GM12878 (cell line): ENCODE results near the gene DENND1A. TPM values are rescaled to one million over a fixed set of nuclear protein-coding genes. Genes with fewer than 3 reads are reported as not detected.

ENCODE experiments used
- ATF7 ChIP-seq: fragments of 450-650 bp; IDR thresholded peaks from 2 replicates; pipeline ENCODE4 v1.6.1; 2016; ENCODE audit warnings: low read depth, mild to moderate bottlenecking
- BMI1 ChIP-seq: fragments of 450-650 bp; IDR thresholded peaks from 2 replicates; pipeline ENCODE4 v1.6.1; 2016; ENCODE audit warnings: mild to moderate bottlenecking, moderate library complexity, borderline replicate concordance
- CEBPB ChIP-seq, 2 experiments: fragments of 150-350 bp in 1 of 2; IDR thresholded peaks; 2 replicates each; pipeline ENCODE4 v1.6.1; 2012 to 2014; ENCODE audit warnings: low read depth in 2 of 2, low read length in 2 of 2, borderline replicate concordance in 1 of 2, inconsistent platforms in 1 of 2
- CHD2 ChIP-seq: IDR thresholded peaks from 2 replicates; pipeline ENCODE4 v1.6.1; 2011; ENCODE audit warnings: low read depth, low read length, improper control_type of control experiment, borderline replicate concordance
- CREM ChIP-seq: IDR thresholded peaks from 2 replicates; pipeline ENCODE4 v1.6.1; 2014; ENCODE audit warnings: antibody characterized with exemption, low read depth
- IKZF1 ChIP-seq: fragments of 450-650 bp; conservative IDR thresholded peaks from 2 replicates; pipeline ENCODE4 v1.6.1; 2017; ENCODE audit warnings: antibody characterized with exemption, mild to moderate bottlenecking
- MEF2B ChIP-seq: fragments of 450-650 bp; IDR thresholded peaks from 2 replicates; pipeline ENCODE4 v1.6.1; 2018; ENCODE audit warnings: mild to moderate bottlenecking, moderate library complexity; ENCODE audit not compliant: partially characterized antibody, poor library complexity, severe bottlenecking
- MTA3 ChIP-seq: IDR thresholded peaks from 2 replicates; pipeline ENCODE4 v1.6.1; 2012; ENCODE audit warnings: low read length, inconsistent platforms, borderline replicate concordance
- NFIC ChIP-seq: IDR thresholded peaks from 2 replicates; pipeline ENCODE4 v1.6.1; 2012; ENCODE audit warnings: low read depth, mild to moderate bottlenecking, inconsistent platforms, low read length, moderate library complexity
- RAD21 ChIP-seq: IDR thresholded peaks from 2 replicates; pipeline ENCODE4 v1.6.1; 2011; ENCODE audit warnings: mild to moderate bottlenecking, low read depth, low read length, moderate library complexity; ENCODE audit not compliant: insufficient read depth
- RAD51 ChIP-seq: fragments of 450-650 bp; IDR thresholded peaks from 2 replicates; pipeline ENCODE4 v1.6.1; 2016; ENCODE audit warnings: moderate library complexity, mild to moderate bottlenecking, inconsistent platforms
- RUNX3 ChIP-seq: IDR thresholded peaks from 2 replicates; pipeline ENCODE4 v1.6.1; 2012; ENCODE audit warnings: low read length, inconsistent platforms
- SRF ChIP-seq, 2 experiments: IDR thresholded peaks; 2 replicates each; pipeline ENCODE4 v1.6.1; 2011; ENCODE audit warnings: low read depth in 2 of 2, low read length in 2 of 2, mild to moderate bottlenecking in 1 of 2, moderate library complexity in 1 of 2
- STAT3 ChIP-seq: IDR thresholded peaks from 2 replicates; pipeline ENCODE4 v1.6.1; 2011; ENCODE audit warnings: low read depth, low read length, improper control_type of control experiment
- TBL1XR1 ChIP-seq: IDR thresholded peaks from 2 replicates; pipeline ENCODE4 v1.6.1; 2012; ENCODE audit warnings: low read depth, low read length, improper control_type of control experiment
- TCF12 ChIP-seq: IDR thresholded peaks from 2 replicates; pipeline ENCODE4 v1.6.1; 2011; ENCODE audit warnings: low read depth, mild to moderate bottlenecking, low read length
- TCF3 ChIP-seq: IDR thresholded peaks from 2 replicates; pipeline ENCODE4 v1.6.1; 2012; ENCODE audit warnings: low read depth, mild to moderate bottlenecking, low read length, borderline replicate concordance; ENCODE audit not compliant: insufficient read depth
- WRNIP1 ChIP-seq: IDR thresholded peaks from 2 replicates; pipeline ENCODE4 v1.6.1; 2011; ENCODE audit warnings: low read depth, low read length, improper control_type of control experiment, borderline replicate concordance
- YBX1 ChIP-seq: fragments of 450-650 bp; IDR thresholded peaks from 2 replicates; pipeline ENCODE4 v1.6.1; 2016; ENCODE audit warnings: antibody characterized with exemption
- YY1 ChIP-seq: IDR thresholded peaks from 2 replicates; pipeline ENCODE4 v1.6.1; 2011; ENCODE audit warnings: low read depth, mild to moderate bottlenecking, low read length
- ZBED1 ChIP-seq: IDR thresholded peaks from 2 replicates; pipeline ENCODE4 v1.6.1; 2016; ENCODE audit warnings: borderline replicate concordance
- ZNF217 ChIP-seq: fragments of 450-650 bp; IDR thresholded peaks from 2 replicates; pipeline ENCODE4 v1.6.1; 2017; ENCODE audit warnings: antibody characterized with exemption, mild to moderate bottlenecking
- ZNF24 ChIP-seq: fragments of 450-650 bp; IDR thresholded peaks from 2 replicates; pipeline ENCODE4 v1.6.1; 2017; ENCODE audit warnings: antibody characterized with exemption, mild to moderate bottlenecking
- ZNF622 ChIP-seq: fragments of 450-650 bp; IDR thresholded peaks from 2 replicates; pipeline ENCODE4 v1.6.1; 2017; ENCODE audit warnings: mild to moderate bottlenecking, inconsistent platforms
- ZSCAN29 ChIP-seq: fragments of 450-650 bp; IDR thresholded peaks from 2 replicates; pipeline ENCODE4 v1.6.1; 2017; ENCODE audit warnings: mild to moderate bottlenecking, moderate library complexity
- polyA plus RNA-seq, 11 experiments: library from polyadenylated mRNA; depleted of rRNA in 4 of 11; unstranded in 6 of 11; stranded (reverse) in 5 of 11; fragments of >200 nt; fragmentation: Nextera tagmentation in 4 of 11; fragmentation: Illumina TruSeq in 1 of 11; extraction: Ambion mirVana in 4 of 11; extraction: Trizol in 1 of 11; gene quantifications; 1 replicate in 1 of 11; 2 replicates in 10 of 11; pipeline versions ENCODE4 v1.2.1 to v1.2.3, GENCODE V29; 2011 to 2016; ENCODE audit warnings: inconsistent platforms in 2 of 11, missing spikeins in 2 of 11, low read depth in 1 of 11
- total RNA-seq, 4 experiments: library from RNA; depleted of rRNA in 3 of 4; stranded (reverse); fragments of >200 nt in 3 of 4; fragmentation: Illumina TruSeq in 1 of 4; extraction: Trizol in 1 of 4; gene quantifications; 2 replicates each; pipeline versions ENCODE4 v1.2.1 to v1.2.3, GENCODE V29; 2013 to 2021
- TF ChIP-seq, protein P1 (sequence below): fragments of 450-650 bp; IDR thresholded peaks from 2 replicates; pipeline ENCODE4 v1.6.1; 2017; ENCODE audit warnings: low read depth, mild to moderate bottlenecking, moderate library complexity
- TF ChIP-seq, protein P2 (sequence below): fragments of 450-650 bp; IDR thresholded peaks from 2 replicates; pipeline ENCODE4 v1.6.1; 2017; ENCODE audit warnings: mild to moderate bottlenecking, low read depth, inconsistent platforms; ENCODE audit not compliant: poor library complexity, severe bottlenecking
- TF ChIP-seq, protein P3 (sequence below): IDR thresholded peaks from 2 replicates; pipeline ENCODE4 v1.6.1; 2012; ENCODE audit warnings: low read depth, low read length, improper control_type of control experiment

The DENND1A gene
- total and polyA plus RNA-seq, 10 of the 15 experiments (the other 5 are each of a cell fraction or from before 2014, with no cell fraction given), result 14.1 to 48.6 (median 35.2) TPM

DNA sequence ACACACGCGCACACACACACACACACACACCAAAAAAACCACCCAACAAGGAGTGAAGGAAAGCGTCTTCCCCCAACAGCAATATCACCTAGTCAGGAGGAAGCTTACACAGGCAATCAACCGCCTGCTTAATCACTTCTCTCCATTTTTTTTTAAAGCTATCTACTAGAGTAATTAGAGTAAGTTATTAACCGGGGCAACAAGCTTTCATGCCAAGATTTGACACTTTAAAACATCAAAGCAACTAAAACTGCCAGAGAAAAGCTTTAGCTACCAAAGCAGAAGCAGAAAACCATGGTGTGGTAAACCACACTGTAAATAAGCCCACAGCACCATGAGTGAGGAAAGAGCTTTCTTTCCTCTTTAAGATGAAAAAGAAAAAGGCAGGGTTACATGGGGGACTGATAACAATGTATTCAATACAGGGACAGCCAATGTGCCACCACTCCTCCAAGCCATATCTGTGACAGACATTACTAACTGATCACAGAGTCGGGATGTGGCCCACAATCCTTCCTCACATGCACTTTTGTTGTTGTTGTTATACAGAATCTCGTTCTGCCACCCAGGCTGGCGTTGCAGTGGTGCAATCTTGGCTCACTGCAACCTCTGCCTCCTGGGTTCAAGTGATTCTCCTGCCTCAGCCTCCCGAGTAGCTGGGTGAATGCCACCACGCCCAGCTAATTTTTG lies 291.8 kb downstream of the DENND1A start (continued):
- no peak for TF ChIP-seq RAD21
- peak; percentile 70; the same call in 1 of the 2 replicates for TF ChIP-seq MTA3
- 0 out of 2 replicates have a peak, but pooled peaks have one; percentile 75 for TF ChIP-seq ZNF217
- 0 out of 2 replicates have a peak, but pooled peaks have one; percentile 51 for TF ChIP-seq ZNF24
- TF ChIP-seq TCF12, result no peak
- TF ChIP-seq ZSCAN29, result peak; percentile 75; the same call in 1 of the 2 replicates
- no peak for TF ChIP-seq ZNF622
- peak; percentile 73 for TF ChIP-seq RAD51
- TF ChIP-seq, protein P1, sequence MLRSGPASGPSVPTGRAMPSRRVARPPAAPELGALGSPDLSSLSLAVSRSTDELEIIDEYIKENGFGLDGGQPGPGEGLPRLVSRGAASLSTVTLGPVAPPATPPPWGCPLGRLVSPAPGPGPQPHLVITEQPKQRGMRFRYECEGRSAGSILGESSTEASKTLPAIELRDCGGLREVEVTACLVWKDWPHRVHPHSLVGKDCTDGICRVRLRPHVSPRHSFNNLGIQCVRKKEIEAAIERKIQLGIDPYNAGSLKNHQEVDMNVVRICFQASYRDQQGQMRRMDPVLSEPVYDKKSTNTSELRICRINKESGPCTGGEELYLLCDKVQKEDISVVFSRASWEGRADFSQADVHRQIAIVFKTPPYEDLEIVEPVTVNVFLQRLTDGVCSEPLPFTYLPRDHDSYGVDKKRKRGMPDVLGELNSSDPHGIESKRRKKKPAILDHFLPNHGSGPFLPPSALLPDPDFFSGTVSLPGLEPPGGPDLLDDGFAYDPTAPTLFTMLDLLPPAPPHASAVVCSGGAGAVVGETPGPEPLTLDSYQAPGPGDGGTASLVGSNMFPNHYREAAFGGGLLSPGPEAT, result peak; percentile 81; the same call in 1 of the 2 replicates
- TF ChIP-seq CHD2, result peak; percentile 57; the same call in 1 of the 2 replicates
- 0 out of 2 replicates have a peak, but pooled peaks have one; percentile 33 for TF ChIP-seq YY1
- TF ChIP-seq TCF3, result no peak
- TF ChIP-seq ATF7, result peak; percentile 81
- TF ChIP-seq, protein P2, sequence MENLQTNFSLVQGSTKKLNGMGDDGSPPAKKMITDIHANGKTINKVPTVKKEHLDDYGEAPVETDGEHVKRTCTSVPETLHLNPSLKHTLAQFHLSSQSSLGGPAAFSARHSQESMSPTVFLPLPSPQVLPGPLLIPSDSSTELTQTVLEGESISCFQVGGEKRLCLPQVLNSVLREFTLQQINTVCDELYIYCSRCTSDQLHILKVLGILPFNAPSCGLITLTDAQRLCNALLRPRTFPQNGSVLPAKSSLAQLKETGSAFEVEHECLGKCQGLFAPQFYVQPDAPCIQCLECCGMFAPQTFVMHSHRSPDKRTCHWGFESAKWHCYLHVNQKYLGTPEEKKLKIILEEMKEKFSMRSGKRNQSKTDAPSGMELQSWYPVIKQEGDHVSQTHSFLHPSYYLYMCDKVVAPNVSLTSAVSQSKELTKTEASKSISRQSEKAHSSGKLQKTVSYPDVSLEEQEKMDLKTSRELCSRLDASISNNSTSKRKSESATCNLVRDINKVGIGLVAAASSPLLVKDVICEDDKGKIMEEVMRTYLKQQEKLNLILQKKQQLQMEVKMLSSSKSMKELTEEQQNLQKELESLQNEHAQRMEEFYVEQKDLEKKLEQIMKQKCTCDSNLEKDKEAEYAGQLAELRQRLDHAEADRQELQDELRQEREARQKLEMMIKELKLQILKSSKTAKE, result peak; percentile 91
- TF ChIP-seq CREM, result no peak
- TF ChIP-seq SRF (IDR thresholded peaks at IDR 0.05; ENCODE audit: low read depth in 2 of 2, low read length in 2 of 2), result peak in 1 of 2 experiments; percentile 85; a peak in 2 of 4 replicates
- TF ChIP-seq MEF2B, result peak; percentile 78
- no peak for TF ChIP-seq ZBED1
- TF ChIP-seq NFIC, result 0 out of 2 replicates have a peak, but pooled peaks have one; percentile 31
- TF ChIP-seq, protein P3, sequence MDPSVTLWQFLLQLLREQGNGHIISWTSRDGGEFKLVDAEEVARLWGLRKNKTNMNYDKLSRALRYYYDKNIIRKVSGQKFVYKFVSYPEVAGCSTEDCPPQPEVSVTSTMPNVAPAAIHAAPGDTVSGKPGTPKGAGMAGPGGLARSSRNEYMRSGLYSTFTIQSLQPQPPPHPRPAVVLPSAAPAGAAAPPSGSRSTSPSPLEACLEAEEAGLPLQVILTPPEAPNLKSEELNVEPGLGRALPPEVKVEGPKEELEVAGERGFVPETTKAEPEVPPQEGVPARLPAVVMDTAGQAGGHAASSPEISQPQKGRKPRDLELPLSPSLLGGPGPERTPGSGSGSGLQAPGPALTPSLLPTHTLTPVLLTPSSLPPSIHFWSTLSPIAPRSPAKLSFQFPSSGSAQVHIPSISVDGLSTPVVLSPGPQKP, result no peak
- TF ChIP-seq YBX1, result no peak
- TF ChIP-seq CEBPB (IDR thresholded peaks at IDR 0.05; ENCODE audit: borderline replicate concordance in 1 of 2, low read depth in 2 of 2, low read length in 2 of 2), result no peak
- peak; percentile 75; the same call in 1 of the 2 replicates for TF ChIP-seq STAT3
- peak; percentile 80 for TF ChIP-seq IKZF1
- peak; percentile 25; the same call in 1 of the 2 replicates for TF ChIP-seq WRNIP1
- peak; percentile 72; the same call in 1 of the 2 replicates for TF ChIP-seq BMI1
- peak; percentile 96 for TF ChIP-seq RUNX3
- TF ChIP-seq TBL1XR1, result peak; percentile 77
